Cardiac muscle cell (in vitro differentiated cells and primary cell): Measurements from ENCODE around the gene CCDC88B. TPM values are rescaled to one million over a fixed set of nuclear protein-coding genes. Genes with fewer than 3 reads are reported as not detected.

Experiments
- DNase-seq, 2 donors: peaks; one replicate each; pipeline versions ENCODE4 v3.0.0 to v3.0.0-alpha.2; 2010 to 2017; ENCODE audit warnings: low read depth in 1 of 2, low spot score in 1 of 2
- H3K27ac ChIP-seq: fragments of 200-600 bp; sonication (generic); 2 replicates; pipeline ENCODE4 v1.5.1; 2016
- H3K27me3 ChIP-seq: fragments of 200-600 bp; sonication (generic); 2 replicates; pipeline ENCODE4 v1.6.0; 2016; ENCODE audit warnings: control low read depth
- H3K36me3 ChIP-seq: fragments of 200-600 bp; sonication (generic); 2 replicates; pipeline ENCODE4 v1.5.1; 2016; ENCODE audit warnings: control low read depth
- H3K4me1 ChIP-seq: fragments of 200-600 bp; sonication (generic); 2 replicates; pipeline ENCODE4 v1.8.1; 2017; ENCODE audit warnings: low read depth, mild to moderate bottlenecking, mixed run types
- H3K4me3 ChIP-seq: fragments of 200-600 bp; sonication (generic); 2 replicates; pipeline ENCODE4 v1.5.1; 2016; ENCODE audit warnings: mild to moderate bottlenecking
- H3K9me3 ChIP-seq: fragments of 200-600 bp; sonication (generic); 2 replicates; pipeline ENCODE4 v1.5.1; 2017; ENCODE audit warnings: low read depth, mild to moderate bottlenecking, control low read depth
- polyA plus RNA-seq: library from polyadenylated mRNA; unstranded; fragments of >200 nt; fragmentation: Nextera tagmentation; extraction: Ambion mirVana; gene quantifications from 2 replicates; pipeline ENCODE4 v1.2.1, GENCODE V29; 2016
- total RNA-seq: library from RNA; depleted of rRNA; stranded (reverse); fragments of >200 nt; gene quantifications from 2 replicates; pipeline ENCODE4 v1.2.3, GENCODE V29; 2016
- TF ChIP-seq, protein P1 (sequence below): IDR thresholded peaks from 2 replicates; pipeline ENCODE4 v1.5.1; 2012; ENCODE audit warnings: low read depth, mild to moderate bottlenecking, low read length

The CCDC88B gene
- total and polyA plus RNA-seq, 2 experiments from 2014 or later, result 8.4 to 8.6 TPM

DNA sequence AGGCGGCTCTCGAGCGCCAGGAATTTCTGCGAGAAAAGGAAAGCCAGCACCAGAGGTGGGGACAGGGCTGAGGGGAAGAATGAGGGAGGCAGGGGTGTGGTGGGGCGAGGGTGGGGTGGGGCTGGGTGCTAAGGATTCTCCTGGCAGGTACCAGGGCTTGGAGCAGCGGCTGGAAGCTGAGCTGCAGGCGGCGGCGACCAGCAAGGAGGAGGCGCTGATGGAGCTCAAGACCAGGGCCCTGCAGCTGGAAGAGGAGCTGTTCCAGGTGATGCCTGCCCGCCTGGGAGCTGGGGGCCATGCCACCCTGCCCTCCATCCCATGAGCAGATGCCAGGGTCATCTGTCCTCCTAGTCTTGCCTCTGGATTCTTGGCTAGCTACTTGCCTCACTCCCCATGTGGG, 9.4 kb downstream of the CCDC88B start:
- H3K4me1 ChIP-seq, result peaks cover 4% of the 10 kb centered on the region
- DNase-seq, result no peak
- no peak overlapping the region for H3K4me3 ChIP-seq
- TF ChIP-seq, protein P1, sequence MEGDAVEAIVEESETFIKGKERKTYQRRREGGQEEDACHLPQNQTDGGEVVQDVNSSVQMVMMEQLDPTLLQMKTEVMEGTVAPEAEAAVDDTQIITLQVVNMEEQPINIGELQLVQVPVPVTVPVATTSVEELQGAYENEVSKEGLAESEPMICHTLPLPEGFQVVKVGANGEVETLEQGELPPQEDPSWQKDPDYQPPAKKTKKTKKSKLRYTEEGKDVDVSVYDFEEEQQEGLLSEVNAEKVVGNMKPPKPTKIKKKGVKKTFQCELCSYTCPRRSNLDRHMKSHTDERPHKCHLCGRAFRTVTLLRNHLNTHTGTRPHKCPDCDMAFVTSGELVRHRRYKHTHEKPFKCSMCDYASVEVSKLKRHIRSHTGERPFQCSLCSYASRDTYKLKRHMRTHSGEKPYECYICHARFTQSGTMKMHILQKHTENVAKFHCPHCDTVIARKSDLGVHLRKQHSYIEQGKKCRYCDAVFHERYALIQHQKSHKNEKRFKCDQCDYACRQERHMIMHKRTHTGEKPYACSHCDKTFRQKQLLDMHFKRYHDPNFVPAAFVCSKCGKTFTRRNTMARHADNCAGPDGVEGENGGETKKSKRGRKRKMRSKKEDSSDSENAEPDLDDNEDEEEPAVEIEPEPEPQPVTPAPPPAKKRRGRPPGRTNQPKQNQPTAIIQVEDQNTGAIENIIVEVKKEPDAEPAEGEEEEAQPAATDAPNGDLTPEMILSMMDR, result no peak
- H3K36me3 ChIP-seq, result no peaks in the 10 kb centered on the region
- H3K9me3 ChIP-seq, result no peaks in the 10 kb centered on the region
- no peak overlapping the region for H3K27ac ChIP-seq
- H3K27me3 ChIP-seq, result no peaks in the 10 kb centered on the region

DNA sequence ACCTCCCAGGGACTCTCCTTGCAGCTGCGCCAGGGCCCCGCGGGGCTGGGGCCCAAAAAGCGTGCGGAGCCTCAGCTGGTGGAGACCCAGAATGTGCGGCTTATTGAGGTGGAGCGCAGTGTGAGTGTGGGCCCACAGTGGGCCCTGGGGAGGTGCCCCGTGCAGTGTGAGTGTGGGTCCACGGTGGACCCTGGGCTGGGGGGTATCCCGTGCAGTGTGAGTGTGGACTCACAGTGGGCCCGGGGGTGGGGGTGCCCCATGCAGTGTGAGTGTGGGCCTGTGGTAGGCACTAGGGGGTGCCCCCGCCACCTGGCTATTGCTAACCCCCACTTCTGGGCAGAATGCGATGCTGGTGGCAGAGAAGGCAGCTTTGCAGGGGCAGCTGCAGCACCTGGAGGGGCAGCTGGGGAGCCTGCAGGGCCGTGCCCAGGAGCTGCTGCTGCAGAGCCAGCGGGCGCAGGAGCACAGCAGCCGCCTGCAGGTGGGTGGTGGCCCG, 11.2 kb downstream of the CCDC88B start:
- H3K36me3 ChIP-seq, result no peaks in the 10 kb centered on the region
- H3K4me3 ChIP-seq, result no peak overlapping the region
- H3K27me3 ChIP-seq, result no peaks in the 10 kb centered on the region
- H3K9me3 ChIP-seq, result no peaks in the 10 kb centered on the region
- TF ChIP-seq, protein P1, result no peak
- no peak overlapping the region for H3K27ac ChIP-seq
- DNase-seq, result no peak
- H3K4me1 ChIP-seq, result peaks cover 9% of the 10 kb centered on the region

DNA sequence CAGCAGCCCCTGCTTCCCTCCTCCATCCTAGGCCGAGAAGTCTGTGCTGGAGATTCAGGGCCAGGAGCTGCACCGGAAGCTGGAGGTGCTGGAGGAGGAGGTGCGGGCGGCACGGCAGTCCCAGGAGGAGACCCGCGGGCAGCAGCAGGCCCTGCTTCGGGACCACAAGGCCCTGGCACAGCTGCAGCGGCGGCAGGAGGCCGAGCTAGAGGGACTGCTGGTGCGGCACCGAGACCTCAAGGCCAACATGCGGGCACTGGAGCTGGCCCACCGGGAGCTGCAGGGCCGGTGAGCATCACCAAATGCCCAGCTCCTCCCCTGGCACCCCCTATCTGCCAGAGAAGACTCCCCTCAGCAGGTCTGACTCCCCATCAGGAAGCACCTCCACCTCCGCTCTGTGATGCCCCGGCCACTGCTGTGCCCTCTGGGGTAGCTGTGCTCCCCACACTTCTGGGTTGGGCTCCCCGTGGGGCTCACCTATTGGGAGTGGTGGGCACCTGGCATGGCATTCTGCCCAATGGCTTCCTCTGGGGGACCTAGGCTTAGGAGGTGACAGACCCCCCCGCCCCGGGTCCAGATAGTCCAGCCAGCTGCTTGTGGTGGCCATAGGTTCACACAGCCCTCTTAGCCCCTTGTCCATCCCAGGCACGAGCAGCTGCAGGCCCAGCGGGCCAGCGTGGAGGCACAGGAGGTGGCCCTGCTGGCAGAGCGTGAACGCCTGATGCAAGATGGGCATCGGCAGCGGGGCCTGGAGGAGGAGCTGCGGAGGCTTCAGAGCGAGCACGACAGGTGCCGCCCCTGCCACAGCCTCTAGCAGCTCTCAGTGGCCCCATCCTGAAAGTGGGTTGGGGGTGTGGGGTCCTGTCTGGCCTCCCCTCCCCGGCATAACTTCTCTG, 12.3 kb downstream of the CCDC88B start:
- TF ChIP-seq, protein P1, result no peak
- H3K36me3 ChIP-seq, result no peaks in the 10 kb centered on the region
- H3K9me3 ChIP-seq, result no peaks in the 10 kb centered on the region
- DNase-seq, result no peak
- no peak overlapping the region for H3K4me3 ChIP-seq
- peaks cover 13% of the 10 kb centered on the region for H3K4me1 ChIP-seq
- H3K27me3 ChIP-seq, result no peaks in the 10 kb centered on the region
- H3K27ac ChIP-seq, result no peak overlapping the region

DNA sequence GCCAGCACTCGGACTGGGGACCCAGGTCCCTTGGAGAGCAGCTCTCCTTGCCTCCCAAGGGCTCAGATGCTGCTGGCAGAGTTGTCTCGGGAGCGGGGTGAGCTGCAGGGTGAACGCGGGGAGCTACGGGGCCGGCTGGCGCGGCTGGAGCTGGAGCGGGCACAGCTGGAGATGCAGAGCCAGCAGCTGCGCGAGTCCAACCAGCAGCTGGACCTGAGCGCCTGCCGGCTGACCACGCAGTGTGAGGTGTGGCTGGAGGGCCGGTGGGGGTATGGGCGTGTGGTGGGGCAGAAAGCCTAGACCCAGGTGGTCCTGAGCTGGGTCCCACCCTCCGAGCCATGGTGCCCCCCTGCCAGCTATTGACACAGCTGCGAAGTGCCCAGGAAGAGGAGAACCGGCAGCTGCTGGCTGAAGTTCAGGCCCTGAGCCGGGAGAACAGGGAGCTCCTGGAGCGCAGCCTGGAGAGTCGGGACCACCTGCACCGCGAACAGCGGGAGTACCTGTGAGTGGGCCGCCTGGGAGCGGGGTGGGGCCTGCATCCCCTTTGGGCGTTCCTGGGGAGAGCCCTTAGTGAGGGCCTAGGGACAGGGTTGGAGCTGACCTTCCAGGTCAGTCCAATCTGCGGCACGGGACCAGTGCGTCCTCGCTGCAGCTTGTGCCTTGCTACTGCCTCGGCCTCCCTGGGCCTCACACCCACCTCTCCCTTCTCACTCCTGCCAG, 13.2 kb downstream of the CCDC88B start:
- Histone ChIP-seq H3K27me3 (no peaks in the 10 kb centered on the region), H3K9me3 (no peaks in the 10 kb centered on the region), H3K4me1 (peaks cover 19% of the 10 kb centered on the region), H3K36me3 (no peaks in the 10 kb centered on the region), H3K27ac (no peak overlapping the region), H3K4me3 (no peak overlapping the region)
- no peak for DNase-seq
- TF ChIP-seq, protein P1, result no peak

DNA sequence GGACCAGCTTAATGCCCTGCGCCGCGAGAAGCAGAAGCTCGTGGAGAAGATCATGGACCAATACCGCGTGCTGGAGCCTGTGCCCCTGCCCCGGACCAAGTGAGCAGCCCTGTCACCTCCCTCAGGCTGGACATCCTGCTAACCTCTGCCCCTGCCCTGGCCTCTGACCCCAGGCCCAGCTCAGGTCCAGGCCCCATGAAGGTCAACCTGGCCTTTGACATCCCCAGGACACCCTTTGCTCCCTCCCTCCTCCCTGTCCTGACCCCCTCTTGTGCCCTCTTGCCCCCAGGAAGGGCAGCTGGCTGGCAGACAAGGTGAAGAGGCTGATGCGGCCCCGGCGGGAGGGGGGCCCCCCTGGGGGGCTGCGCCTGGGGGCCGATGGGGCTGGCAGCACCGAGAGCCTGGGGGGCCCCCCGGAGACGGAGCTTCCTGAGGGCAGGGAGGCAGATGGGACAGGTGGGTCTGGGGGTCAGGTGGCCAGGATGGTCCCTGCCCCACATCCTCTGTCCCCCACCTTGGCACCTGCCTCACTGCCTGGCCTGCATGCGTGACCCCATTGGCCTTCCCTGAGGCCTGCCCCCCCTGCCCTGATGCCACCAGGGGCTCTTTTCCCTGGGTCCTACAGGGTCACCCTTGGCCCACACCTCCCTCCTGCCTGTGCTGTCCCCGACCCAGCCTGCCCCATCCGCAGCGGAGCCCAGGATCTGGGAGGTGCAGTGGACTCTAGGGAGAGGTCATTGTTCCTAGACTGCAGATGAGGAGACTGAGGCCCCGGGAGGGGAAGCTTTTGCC, 13.9 kb downstream of the CCDC88B start:
- Histone ChIP-seq H3K4me3 (no peak overlapping the region), H3K4me1 (peaks cover 22% of the 10 kb centered on the region), H3K27me3 (no peaks in the 10 kb centered on the region), H3K36me3 (no peaks in the 10 kb centered on the region), H3K27ac (no peak overlapping the region), H3K9me3 (no peaks in the 10 kb centered on the region)
- no peak for DNase-seq
- TF ChIP-seq, protein P1, result no peak
